Right lobe of liver (tissue), 6 donors: ENCODE results near the gene C2. TPM values are rescaled to one million over a fixed set of nuclear protein-coding genes. Genes with fewer than 3 reads are reported as not detected.

Experiments
- ATAC-seq, 4 donors: fragments of 200-7000 bp; cut with Tn5 transposase; one replicate each; pipeline ENCODE4 v1.9.1; 2020; ENCODE audit warnings: mild to moderate bottlenecking in 4 of 4, moderate library complexity in 4 of 4
- DNase-seq, 3 donors: peaks; one replicate each; pipeline ENCODE4 v3.0.0-alpha.2; 2020
- H3K27ac ChIP-seq, 3 donors: fragments of 200-600 bp; one replicate each; pipeline ENCODE4 v1.8.0; 2022
- H3K27me3 ChIP-seq, 2 donors: fragments of 200-600 bp; one replicate each; pipeline ENCODE4 v1.8.0; 2022
- H3K36me3 ChIP-seq, 4 donors: fragments of 200-600 bp; sonication (generic) in 1 of 4; one replicate each; pipeline versions ENCODE4 v1.5.1 to v1.8.0; 2017 to 2022; ENCODE audit warnings: control low read depth in 1 of 4
- H3K4me1 ChIP-seq, 4 donors: fragments of 200-600 bp; sonication (generic) in 1 of 4; one replicate each; pipeline versions ENCODE4 v1.5.1 to v1.8.0; 2017 to 2022; ENCODE audit warnings: control low read depth in 1 of 4
- H3K4me3 ChIP-seq, 3 donors: fragments of 200-600 bp; one replicate each; pipeline ENCODE4 v1.8.0; 2022
- H3K9me3 ChIP-seq, 4 donors: fragments of 200-600 bp; sonication (generic) in 1 of 4; one replicate each; pipeline versions ENCODE4 v1.5.1 to v1.8.0; 2017 to 2022; ENCODE audit warnings: control low read depth in 1 of 4
- CTCF ChIP-seq, 4 donors: fragments of 200-600 bp in 3 of 4; fragments of 450-650 bp in 1 of 4; IDR thresholded peaks; one replicate each; pipeline versions ENCODE4 v1.5.1 to v1.8.0; 2016 to 2022; ENCODE audit warnings: antibody characterized with exemption in 4 of 4, mild to moderate bottlenecking in 2 of 4
- POLR2A ChIP-seq: fragments of 450-650 bp; IDR thresholded peaks from one replicate; pipeline ENCODE4 v1.6.1; 2017; ENCODE audit warnings: antibody characterized with exemption, mild to moderate bottlenecking
- WGBS: methylation state at CpG from one replicate; pipeline ENCODE4 v1.1.6; 2018; ENCODE audit warnings: low coverage, low lambda C conversion rate; ENCODE audit not compliant: insufficient coverage; ENCODE audit errors: missing lambda C conversion rate; 5-methylcytosine and 5-hydroxymethylcytosine counted together
- intact Hi-C, 2 donors: fragments of 100-400 bp; cut with DNase I; formaldehyde crosslinking; loops; one replicate each; pipeline versions ENCODE4 v1.11.2 to v1.14.1; 2022
- total RNA-seq, 6 experiments: library from RNA; depleted of rRNA in 2 of 6; stranded (reverse); fragments of >200 nt in 2 of 6; fragmentation: NEBNext Ultra II Directional in 3 of 6; extraction: Animal tissue kit (Norgen Biotek cat#: 25700) in 3 of 6; gene quantifications; one replicate each; pipeline versions ENCODE4 v1.1.0 to v1.2.4, GENCODE V29; 2016 to 2023
- donor health status: DM: no; HTN: yes; CAD: no.
- donor health status: DM: no; HTN: no; CAD: no.
- donor health status: DM: no; HTN: no; CAD: no.
- donor health status: DM: no; HTN: yes; CAD: no.
- donor health status: DM: no; HTN: yes; CAD: no.

The C2 gene
- total RNA-seq, 6 experiments from 2014 or later = 309 to 739 (median 533) TPM

- intact Hi-C loops = no loop called here
- Histone ChIP-seq H3K4me1 (peaks cover 0 to 37% (median 19%) of the 10 kb centered on the region in 4 donors), H3K36me3 (peaks cover 0 to 58% (median 24%) of the 10 kb centered on the region in 4 donors), H3K27ac (peak within 1 kb of the TSS; percentile 89 to 96 (median 91)), H3K9me3 (no peaks in the 10 kb centered on the region), H3K4me3 (peak within 1 kb of the TSS; percentile 57 to 92 (median 78)), H3K27me3 (no peaks in the 10 kb centered on the region)
- TF ChIP-seq POLR2A (peak; percentile 98), CTCF (IDR thresholded peaks at IDR 0.05) (no peak)
- peak; percentile 89 to 98 (median 96) for DNase-seq
- peak; percentile 76 to 96 (median 89) for ATAC-seq
- 10% methylated on average over 6 of the region's 11 CpGs for WGBS
Observed at GRCh38 chr6:31945507-31946369, 18.2 kb downstream of the C2 start, which contains the start of gene CFB. CFB (plus strand) TSS chr6:31946095; CDS start chr6:31946222, 127 bp downstream.

DNA sequence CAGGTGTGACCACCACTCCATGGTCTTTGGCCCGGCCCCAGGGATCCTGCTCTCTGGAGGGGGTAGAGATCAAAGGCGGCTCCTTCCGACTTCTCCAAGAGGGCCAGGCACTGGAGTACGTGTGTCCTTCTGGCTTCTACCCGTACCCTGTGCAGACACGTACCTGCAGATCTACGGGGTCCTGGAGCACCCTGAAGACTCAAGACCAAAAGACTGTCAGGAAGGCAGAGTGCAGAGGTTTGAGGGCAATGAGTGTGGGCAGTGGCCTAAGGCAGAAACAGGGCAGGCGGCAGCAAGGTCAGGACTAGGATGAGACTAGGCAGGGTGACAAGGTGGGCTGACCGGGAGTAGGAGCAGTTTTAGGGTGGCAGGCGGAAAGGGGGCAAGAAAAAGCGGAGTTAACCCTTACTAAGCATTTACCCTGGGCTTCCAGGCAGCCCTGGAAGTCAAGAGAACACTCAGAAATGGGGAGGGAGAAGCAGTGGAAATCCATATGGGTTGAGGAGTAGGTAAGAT lies 18.9 kb downstream of the C2 start:
- WGBS = 33% methylated on average over 11 of the region's 11 CpGs

DNA sequence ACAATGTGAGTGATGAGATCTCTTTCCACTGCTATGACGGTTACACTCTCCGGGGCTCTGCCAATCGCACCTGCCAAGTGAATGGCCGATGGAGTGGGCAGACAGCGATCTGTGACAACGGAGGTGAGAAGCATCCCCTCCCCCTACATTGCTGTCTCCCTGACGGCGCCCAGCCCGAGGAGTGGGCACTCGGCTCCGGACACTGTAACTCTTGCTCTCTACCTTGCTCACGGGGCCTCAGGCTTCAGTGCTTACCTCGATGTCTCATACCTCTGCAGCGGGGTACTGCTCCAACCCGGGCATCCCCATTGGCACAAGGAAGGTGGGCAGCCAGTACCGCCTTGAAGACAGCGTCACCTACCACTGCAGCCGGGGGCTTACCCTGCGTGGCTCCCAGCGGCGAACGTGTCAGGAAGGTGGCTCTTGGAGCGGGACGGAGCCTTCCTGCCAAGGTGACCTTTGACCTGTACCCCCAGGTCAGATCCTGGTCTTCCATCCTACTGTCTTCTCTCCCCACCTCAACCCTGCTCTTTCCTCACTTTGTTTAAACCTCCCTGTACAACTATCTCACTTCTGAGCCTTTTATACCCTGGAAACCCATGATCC lies 19.7 kb downstream of the C2 start:
- H3K27ac ChIP-seq = peak overlapping the region; percentile 89 to 96 (median 91)

More for the DNA sequence above, 18.9 kb downstream of the C2 start:
- peaks cover 0 to 58% (median 28%) of the 10 kb centered on the region in 4 donors for H3K36me3 ChIP-seq
- no peak for TF ChIP-seq CTCF (IDR thresholded peaks at IDR 0.05)
- TF ChIP-seq POLR2A = no peak
- H3K4me1 ChIP-seq = peaks cover 0 to 37% (median 16%) of the 10 kb centered on the region in 4 donors
- H3K4me3 ChIP-seq = peak overlapping the region; percentile 57 to 92 (median 78)
- H3K27me3 ChIP-seq = no peaks in the 10 kb centered on the region
- intact Hi-C loops = no loop called here
- H3K27ac ChIP-seq = peak overlapping the region; percentile 89 to 96 (median 91)
- DNase-seq (no peak), ATAC-seq (peak in 2 of 4 donors; percentile 4 to 9)
- H3K9me3 ChIP-seq = no peaks in the 10 kb centered on the region

More for the DNA sequence above, 19.7 kb downstream of the C2 start:
- intact Hi-C loops = no loop called here
- ATAC-seq = no peak
- Histone ChIP-seq H3K27me3 (no peaks in the 10 kb centered on the region), H3K9me3 (no peaks in the 10 kb centered on the region), H3K4me3 (peak overlapping the region; percentile 57 to 92 (median 78)), H3K36me3 (peaks cover 0 to 64% (median 28%) of the 10 kb centered on the region in 4 donors), H3K4me1 (peaks cover 0 to 37% (median 15%) of the 10 kb centered on the region in 4 donors)
- no peak for DNase-seq
- WGBS = 42% methylated on average over 9 of the region's 24 CpGs
- TF ChIP-seq CTCF (IDR thresholded peaks at IDR 0.05) (no peak), POLR2A (no peak)
